H1 (cell line): ENCODE data around the gene FAM227B. TPM values are rescaled to one million over a fixed set of nuclear protein-coding genes. Genes with fewer than 3 reads are reported as not detected.

Experiments used
- CTCF ChIA-PET: fragments of 300-600 bp; sonication (Branson Sonifier 250); formaldehyde crosslinking; loops from one replicate; lab custom pipeline; 2021; ENCODE audit not compliant: partially characterized antibody; lab: Charles Lee
- POLR2A ChIA-PET: fragments of 300-600 bp; sonication (Branson Sonifier 250); formaldehyde crosslinking; loops from one replicate; lab custom pipeline; 2021; ENCODE audit warnings: inconsistent platforms; ENCODE audit not compliant: partially characterized antibody; lab: Charles Lee
- DNase-seq, 2 experiments: peaks; one replicate each; pipeline versions ENCODE4 v3.0.0 to v3.0.0-alpha.2; 2010 to 2022; ENCODE audit warnings: low spot score in 2 of 2, low read depth in 1 of 2, mixed read lengths in 1 of 2
- FAIRE-seq: peaks from 2 replicates; lab custom pipeline; 2011; peaks lifted over from hg19 to GRCh38; lab: Jason Lieb, UNC
- H2AFZ ChIP-seq: 2 replicates; pipeline ENCODE4 v1.8.1; 2012; ENCODE audit warnings: low read length, inconsistent platforms
- H2AK5ac ChIP-seq: 2 replicates; pipeline ENCODE4 v1.6.1; 2013; ENCODE audit warnings: low read depth, low read length
- H2BK120ac ChIP-seq: replicated peaks from 2 replicates; pipeline ENCODE3; 2013; ENCODE audit warnings: low read depth, low read length, inconsistent platforms
- H2BK12ac ChIP-seq: 2 replicates; pipeline ENCODE4 v1.6.1; 2013; ENCODE audit warnings: low read depth, low read length
- H2BK15ac ChIP-seq: 2 replicates; pipeline ENCODE4 v1.6.1; 2013; ENCODE audit warnings: low read length
- H2BK20ac ChIP-seq: 2 replicates; pipeline ENCODE4 v1.6.1; 2013; ENCODE audit warnings: low read length
- H2BK5ac ChIP-seq: 2 replicates; pipeline ENCODE4 v1.6.1; 2013; ENCODE audit warnings: low read depth, low read length
- H3K14ac ChIP-seq: 2 replicates; pipeline ENCODE4 v1.6.1; 2013; ENCODE audit warnings: inconsistent platforms; ENCODE audit not compliant: insufficient read length
- H3K18ac ChIP-seq: 2 replicates; pipeline ENCODE4 v1.6.1; 2013; ENCODE audit warnings: low read length; ENCODE audit errors: extremely low read depth
- H3K23ac ChIP-seq: 2 replicates; pipeline ENCODE4 v1.6.1; 2013; ENCODE audit warnings: inconsistent platforms; ENCODE audit not compliant: insufficient read length
- H3K23me2 ChIP-seq: 2 replicates; pipeline ENCODE4 v1.6.1; 2013; ENCODE audit warnings: low read depth, low read length
- H3K27ac ChIP-seq: 2 replicates; pipeline ENCODE4 v1.6.1; 2011; ENCODE audit warnings: low read depth, low read length, inconsistent platforms
- H3K27me3 ChIP-seq, 4 experiments: replicated peaks in 1 of 4; 1 replicate in 1 of 4; 2 replicates in 3 of 4; pipeline versions ENCODE4 v1.6.1 to v1.8.1; 2011 to 2013; ENCODE audit warnings: low read length in 3 of 4, mild to moderate bottlenecking in 3 of 4, inconsistent platforms in 2 of 4, mixed read lengths in 2 of 4, moderate library complexity in 1 of 4; ENCODE audit not compliant: control insufficient read depth in 3 of 4, insufficient read depth in 3 of 4; ENCODE audit errors: extremely low read depth in 1 of 4
- H3K36me3 ChIP-seq, 4 experiments: 2 replicates each; pipeline versions ENCODE4 v1.6.1 to v1.8.1; 2011 to 2013; ENCODE audit warnings: mild to moderate bottlenecking in 4 of 4, low read length in 3 of 4, moderate library complexity in 2 of 4, control low read depth in 1 of 4, inconsistent platforms in 1 of 4; ENCODE audit not compliant: insufficient read depth in 4 of 4, control insufficient read depth in 2 of 4
- H3K4ac ChIP-seq: replicated peaks from 2 replicates; pipeline ENCODE3; 2013; ENCODE audit warnings: low read length, low read depth, mixed read lengths, inconsistent platforms; ENCODE audit not compliant: insufficient read length
- H3K4me1 ChIP-seq, 4 experiments: replicated peaks in 1 of 4; 1 replicate in 1 of 4; 2 replicates in 3 of 4; pipeline versions ENCODE4 v1.6.1 to v1.8.1; 2011 to 2013; ENCODE audit warnings: low read length in 3 of 4, inconsistent platforms in 2 of 4, mixed read lengths in 1 of 4; ENCODE audit not compliant: insufficient read depth in 4 of 4, control insufficient read depth in 3 of 4
- H3K4me2 ChIP-seq, 2 experiments: 2 replicates each; pipeline versions ENCODE4 v1.6.1 to v1.8.1; 2011 to 2013; ENCODE audit warnings: low read depth in 2 of 2, low read length in 2 of 2, control low read depth in 1 of 2, inconsistent platforms in 1 of 2, mild to moderate bottlenecking in 1 of 2; ENCODE audit not compliant: insufficient read depth in 1 of 2
- H3K4me3 ChIP-seq, 4 experiments: fragments of 200-600, 300-600 bp in 1 of 4; sonication (generic), shearing (Covaris generic), sonication (Bioruptor Twin) in 1 of 4; 2 replicates each; pipeline versions ENCODE4 v1.5.1 to v1.8.1; 2011 to 2016; ENCODE audit warnings: low read length in 4 of 4, low read depth in 3 of 4, control low read depth in 2 of 4, inconsistent platforms in 2 of 4, mild to moderate bottlenecking in 2 of 4, mixed read lengths in 1 of 4, moderate library complexity in 1 of 4; ENCODE audit not compliant: insufficient read depth in 2 of 4; ENCODE audit errors: extremely low read depth in 1 of 4
- H3K56ac ChIP-seq: replicated peaks from 2 replicates; pipeline ENCODE3; 2013; ENCODE audit warnings: low read depth, mild to moderate bottlenecking, mixed read lengths, low read length, inconsistent platforms; ENCODE audit not compliant: insufficient read length
- H3K79me1 ChIP-seq: 2 replicates; pipeline ENCODE4 v1.6.1; 2013; ENCODE audit warnings: low read depth, low read length, control low read depth
- H3K79me2 ChIP-seq, 2 experiments: 2 replicates each; pipeline versions ENCODE4 v1.6.1 to v1.8.1; 2012 to 2013; ENCODE audit warnings: low read length in 2 of 2, mild to moderate bottlenecking in 2 of 2, inconsistent platforms in 1 of 2; ENCODE audit not compliant: insufficient read depth in 2 of 2, control insufficient read depth in 1 of 2
- H3K9ac ChIP-seq, 4 experiments: replicated peaks in 1 of 4; 1 replicate in 1 of 4; 2 replicates in 3 of 4; pipeline versions ENCODE4 v1.6.1 to v1.8.1; 2011 to 2013; ENCODE audit warnings: low read depth in 3 of 4, low read length in 3 of 4, control low read depth in 2 of 4, mild to moderate bottlenecking in 2 of 4, moderate library complexity in 2 of 4, inconsistent platforms in 1 of 4; ENCODE audit errors: extremely low read depth in 1 of 4
- H3K9me3 ChIP-seq, 2 experiments: 2 replicates each; pipeline versions ENCODE4 v1.6.1 to v1.8.1; 2012 to 2013; ENCODE audit warnings: mild to moderate bottlenecking in 2 of 2, moderate library complexity in 2 of 2, control low read depth in 1 of 2, inconsistent platforms in 1 of 2, low read depth in 1 of 2, low read length in 1 of 2, mixed read lengths in 1 of 2; ENCODE audit not compliant: insufficient read depth in 2 of 2
- H4K20me1 ChIP-seq, 2 experiments: replicated peaks in 1 of 2; 2 replicates each; pipeline versions ENCODE3 to v1.8.1; 2011 to 2013; ENCODE audit warnings: inconsistent platforms in 2 of 2, low read length in 2 of 2, mild to moderate bottlenecking in 1 of 2; ENCODE audit not compliant: insufficient read depth in 2 of 2, control insufficient read depth in 1 of 2
- H4K5ac ChIP-seq: 2 replicates; pipeline ENCODE4 v1.6.1; 2013; ENCODE audit warnings: low read length, low read depth, mixed read lengths, inconsistent platforms; ENCODE audit not compliant: insufficient read length
- H4K8ac ChIP-seq: 2 replicates; pipeline ENCODE4 v1.8.0; 2013; ENCODE audit warnings: mild to moderate bottlenecking, moderate library complexity, low read length, inconsistent platforms; ENCODE audit not compliant: insufficient read depth; ENCODE audit errors: extremely low read depth
- H4K91ac ChIP-seq: replicated peaks from 2 replicates; pipeline ENCODE3; 2013; ENCODE audit warnings: low read length, mixed read lengths, inconsistent platforms; ENCODE audit not compliant: insufficient read length
- CBX5 ChIP-seq: fragments of 300-800, 300-1000 bp; sonication (generic); IDR thresholded peaks from 2 replicates; pipeline ENCODE4 v1.7.1; 2016; ENCODE audit warnings: antibody characterized with exemption, low read length, low read depth
- GTF2F1 ChIP-seq: IDR thresholded peaks from 2 replicates; pipeline ENCODE4 v1.6.1; 2012; ENCODE audit warnings: low read depth, low read length, improper control_type of control experiment, borderline replicate concordance
- JUND ChIP-seq: IDR thresholded peaks from 2 replicates; pipeline ENCODE4 v1.6.1; 2011; ENCODE audit warnings: mild to moderate bottlenecking, improper control_type of control experiment, low read length
- KDM5A ChIP-seq: fragments of 200-600 bp; IDR thresholded peaks from 2 replicates; pipeline ENCODE4 v1.7.1; 2012; ENCODE audit warnings: mild to moderate bottlenecking, low read length, inconsistent platforms, mixed read lengths
- MAFK ChIP-seq: IDR thresholded peaks from 2 replicates; pipeline ENCODE4 v1.6.1; 2012; ENCODE audit warnings: low read depth, mild to moderate bottlenecking, improper control_type of control experiment, low read length
- NANOG ChIP-seq: IDR thresholded peaks from 2 replicates; pipeline ENCODE4 v1.6.1; 2011; ENCODE audit warnings: low read length, low read depth, mild to moderate bottlenecking, inconsistent platforms; ENCODE audit not compliant: insufficient read depth, poor library complexity, severe bottlenecking
- NRF1 ChIP-seq: IDR thresholded peaks from 2 replicates; pipeline ENCODE4 v1.6.1; 2011; ENCODE audit warnings: mild to moderate bottlenecking, low read depth, low read length, improper control_type of control experiment
- POLR2A ChIP-seq, 2 experiments: IDR thresholded peaks; 1 replicate in 1 of 2; 2 replicates in 1 of 2; pipeline ENCODE4 v1.6.1; 2011; ENCODE audit warnings: low read depth in 2 of 2, low read length in 2 of 2, mild to moderate bottlenecking in 2 of 2; ENCODE audit errors: control extremely low read depth in 1 of 2
- POU5F1 ChIP-seq: IDR thresholded peaks from 2 replicates; pipeline ENCODE4 v1.6.1; 2011; ENCODE audit warnings: low read depth, mild to moderate bottlenecking, low read length, moderate library complexity
- RNF2 ChIP-seq: fragments of 200-900, 300-1000 bp; sonication (generic); IDR thresholded peaks from 2 replicates; pipeline ENCODE4 v1.7.1; 2016; ENCODE audit warnings: borderline replicate concordance, low read depth, mild to moderate bottlenecking, antibody characterized with exemption, low read length; ENCODE audit not compliant: poor library complexity, severe bottlenecking; ENCODE audit errors: missing control alignments
- SIN3A ChIP-seq, 2 experiments: IDR thresholded peaks in 1 of 2; conservative IDR thresholded peaks in 1 of 2; 2 replicates each; pipeline ENCODE4 v1.6.1; 2011 to 2012; ENCODE audit warnings: low read length in 2 of 2, improper control_type of control experiment in 1 of 2, low read depth in 1 of 2, mild to moderate bottlenecking in 1 of 2
- SP1 ChIP-seq: IDR thresholded peaks from 2 replicates; pipeline ENCODE4 v1.6.1; 2011; ENCODE audit warnings: low read depth, low read length
- TEAD4 ChIP-seq: IDR thresholded peaks from 2 replicates; pipeline ENCODE4 v1.6.1; 2012; ENCODE audit warnings: low read depth, low read length, inconsistent platforms, mixed read lengths
- WGBS, 2 experiments: shearing (Covaris generic) in 1 of 2; methylation state at CpG; one replicate each; pipeline versions ENCODE4 v1.1.6 to v1.1.7; 2013 to 2015; ENCODE audit warnings: low lambda C conversion rate in 2 of 2, mixed read lengths in 2 of 2, inconsistent platforms in 1 of 2, low coverage in 1 of 2, missing lambda C conversion rate in 1 of 2; ENCODE audit not compliant: insufficient replicate concordance in 2 of 2, insufficient coverage in 1 of 2, insufficient read length in 1 of 2; ENCODE audit errors: extremely low coverage in 1 of 2, missing lambda C conversion rate in 1 of 2; 5-methylcytosine and 5-hydroxymethylcytosine counted together
- polyA plus RNA-seq, 7 experiments: library from polyadenylated mRNA; depleted of rRNA in 3 of 7; stranded (reverse) in 5 of 7; unstranded in 2 of 7; fragments of >200 nt in 5 of 7; fragments of 200-250 nt in 2 of 7; gene quantifications; 1 replicate in 5 of 7; 2 replicates in 1 of 7; 4 replicates in 1 of 7; pipeline versions ENCODE4 v1.2.1 to v1.2.3, GENCODE V29; 2011 to 2013; ENCODE audit warnings: missing spikeins in 2 of 7, mixed read lengths in 2 of 7
- total RNA-seq: library from RNA; stranded (reverse); fragmentation: NEBNext Ultra II Directional; extraction: Animal tissue kit (Norgen Biotek cat#: 25700); gene quantifications from 2 replicates; pipeline ENCODE4 v1.2.1, GENCODE V29; 2021

The FAM227B gene
- total and polyA plus RNA-seq, 2 of the 8 experiments (the other 6 are each of a cell fraction or from before 2014, with no cell fraction given): 4.0 to 6.5 TPM

DNA sequence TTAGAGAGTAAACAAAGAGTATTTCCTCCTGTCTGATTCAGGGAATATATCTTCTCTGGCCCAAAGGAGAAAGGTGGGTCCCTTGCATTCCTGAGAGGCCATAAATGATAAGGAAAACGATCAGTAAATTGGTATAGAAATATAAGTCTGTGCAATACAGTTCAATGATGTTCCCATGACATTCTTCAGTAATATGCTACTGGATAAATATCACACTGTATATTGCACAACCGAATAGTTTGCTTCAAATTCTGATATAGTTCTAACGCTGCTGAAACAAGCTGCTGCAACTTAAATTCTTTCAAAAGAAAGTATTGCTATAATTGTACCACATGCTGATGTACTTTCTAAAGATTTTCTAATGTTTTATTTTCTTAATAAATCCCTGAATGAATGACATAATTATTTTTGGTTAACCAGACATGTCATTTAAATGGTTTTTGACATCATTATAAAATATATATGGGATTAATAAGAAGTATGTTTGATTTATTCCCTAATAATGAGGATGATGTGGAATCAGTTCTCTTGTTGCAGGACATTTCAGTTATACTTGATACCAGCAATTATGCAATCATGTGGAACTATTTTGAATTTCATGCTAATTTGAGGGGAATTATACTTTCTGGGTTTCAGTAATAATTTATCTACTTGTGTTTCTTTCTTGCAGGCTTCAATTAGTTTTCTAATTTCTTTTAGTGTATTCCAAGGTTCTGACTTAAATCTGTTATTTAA, 152.7 kb downstream of the FAM227B start:
- Histone ChIP-seq H3K36me3 (no peaks in the 10 kb centered on the region), H3K18ac (no peak overlapping the region), H3K9ac (no peak overlapping the region), H4K20me1 (no peaks in the 10 kb centered on the region), H2AK5ac (no peak overlapping the region), H2BK20ac (no peak overlapping the region), H2BK5ac (no peak overlapping the region), H2AFZ (no peak overlapping the region), H3K9me3 (no peaks in the 10 kb centered on the region), H4K8ac (no peak overlapping the region), H2BK12ac (no peak overlapping the region), H3K27ac (no peak overlapping the region), H3K4me1 (no peaks in the 10 kb centered on the region), H2BK15ac (no peak overlapping the region), H3K79me1 (no peaks in the 10 kb centered on the region), H3K56ac (no peak overlapping the region), H3K14ac (no peak overlapping the region), H4K91ac (no peak overlapping the region), H3K23ac (no peak overlapping the region), H3K4me3 (no peak overlapping the region), H3K23me2 (no peaks in the 10 kb centered on the region), H4K5ac (no peak overlapping the region), H3K4ac (no peak overlapping the region), H3K79me2 (no peaks in the 10 kb centered on the region), H3K27me3 (no peaks in the 10 kb centered on the region), H3K4me2 (no peak overlapping the region), H2BK120ac (no peak overlapping the region)
- no peak for DNase-seq
- 90% methylated on average over 3 of the region's 3 CpGs; no CpG with 5 or more reads in 1 of the 2 experiments for WGBS, 2 experiments
- no peak for FAIRE-seq
- POLR2A ChIA-PET: no interaction called here
- CTCF ChIA-PET: interaction anchor here (0.6 kb wide), 1 partner anchor 46 kb away, joined by 3 read pairs; no protein-coding TSS in a partner anchor
- no peak for TF ChIP-seq POLR2A (IDR thresholded peaks at IDR 0.05; ENCODE audit: control extremely low read depth in 1 of 2, low read depth in 2 of 2, low read length in 2 of 2)
- TF ChIP-seq SIN3A (conservative IDR thresholded peaks at IDR 0.05 in 1 of 2, IDR thresholded peaks at IDR 0.05 in 1 of 2; ENCODE audit: low read depth in 1 of 2, low read length in 2 of 2): no peak
- no peak for TF ChIP-seq CBX5
- no peak for TF ChIP-seq NRF1
- TF ChIP-seq POU5F1: no peak
- no peak for TF ChIP-seq GTF2F1
- TF ChIP-seq JUND: no peak
- TF ChIP-seq SP1: no peak
- TF ChIP-seq NANOG: no peak
- no peak for TF ChIP-seq RNF2
- no peak for TF ChIP-seq MAFK
- TF ChIP-seq KDM5A: no peak
- no peak for TF ChIP-seq TEAD4
